Measurements from ENCODE around the gene PANK4.

PANK4 gene

DNA sequence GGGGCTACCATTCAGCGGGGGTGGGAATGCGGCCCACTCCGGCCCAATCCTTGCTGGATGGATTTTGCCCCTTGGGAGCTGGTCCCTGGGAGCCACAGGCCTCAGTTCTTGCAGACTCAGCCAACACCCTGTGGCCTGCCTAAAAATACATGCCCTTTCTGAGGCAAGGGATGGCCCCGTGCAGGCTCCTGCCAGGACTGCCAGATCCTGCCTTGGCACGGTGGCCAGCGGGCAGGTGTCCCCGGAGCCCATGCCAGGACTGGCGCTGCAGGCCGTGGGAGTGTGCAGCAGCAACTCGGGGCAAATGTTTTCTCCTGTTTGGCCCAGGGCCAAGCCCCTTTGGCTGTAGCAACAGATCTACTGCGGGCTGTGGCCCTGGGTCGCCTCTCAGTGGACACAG is 1.6 kb upstream of the PANK4 start:
- DNase-seq = no peak

DNA sequence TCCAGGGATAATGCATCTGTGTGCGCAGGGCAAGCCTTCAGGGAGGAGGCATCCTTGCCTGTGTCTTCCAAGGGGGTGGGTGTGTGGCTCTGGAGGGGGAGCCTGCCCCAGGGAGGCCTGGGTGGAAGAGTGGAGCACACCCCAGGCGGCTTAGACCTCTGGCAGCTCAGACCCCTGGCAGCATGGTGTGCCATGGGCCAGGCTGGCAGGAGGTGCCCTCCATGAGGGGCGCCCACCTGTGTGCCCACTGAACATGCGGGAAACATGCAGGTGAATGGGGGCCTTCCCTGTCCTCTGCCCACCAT is 1.1 kb upstream of the PANK4 start:
- DNase-seq = no peak

DNA sequence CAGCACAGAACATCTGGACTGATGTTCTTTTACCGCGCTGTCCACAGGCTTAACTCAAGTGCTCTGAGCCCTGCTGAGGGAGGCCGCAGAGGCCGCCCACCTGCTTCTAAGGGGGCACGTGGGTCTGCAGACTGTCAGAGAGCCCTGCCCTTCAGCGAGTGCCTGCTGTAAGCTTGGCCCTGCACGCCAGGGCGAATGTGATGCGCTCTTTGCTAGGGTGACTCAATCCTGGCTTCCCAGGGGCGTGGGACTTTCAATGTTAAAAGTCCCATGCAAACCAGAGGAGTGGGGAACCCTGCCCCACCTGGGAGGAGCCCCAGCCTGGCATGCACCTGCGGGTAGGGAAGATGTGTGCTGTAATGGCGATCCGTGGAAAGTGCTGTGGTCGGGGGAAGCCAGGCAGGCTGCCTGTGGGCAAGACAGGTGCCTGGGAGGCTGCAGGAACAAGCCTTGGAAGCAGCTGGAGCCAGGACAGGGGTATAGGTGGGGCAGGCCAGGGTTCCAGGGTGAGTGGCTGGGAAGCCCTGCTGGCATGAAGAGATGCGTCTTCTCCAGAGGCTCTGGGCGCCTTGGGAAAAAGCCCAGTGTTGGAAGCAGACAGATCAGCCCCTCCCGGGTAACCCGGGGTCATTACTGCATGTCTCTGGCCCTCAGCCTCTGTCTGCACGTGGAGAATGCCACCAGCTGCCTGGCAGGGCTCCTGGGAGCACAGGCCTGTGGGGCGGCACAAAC is 594 bp upstream of the PANK4 start:
- peak; percentile 49 for DNase-seq

DNA sequence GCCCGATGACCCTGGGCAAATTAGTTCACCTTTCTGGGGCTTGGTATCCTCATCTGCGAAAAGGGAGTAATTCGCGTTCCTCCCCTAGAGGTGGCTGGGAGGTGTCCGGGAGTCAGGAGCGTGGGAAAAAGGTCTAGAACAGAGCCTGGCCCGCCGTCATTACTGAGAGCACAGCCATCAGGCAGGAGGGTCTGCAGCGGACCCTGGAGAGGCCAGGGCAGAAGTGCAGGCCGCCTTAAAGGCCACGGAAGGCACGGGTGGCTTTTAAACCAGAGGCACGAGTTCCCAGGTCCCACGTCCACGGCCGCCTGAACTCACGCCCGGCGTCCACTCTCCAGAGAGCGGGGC is 850 bp downstream of the PANK4 start:
- no peak for DNase-seq

DNA sequence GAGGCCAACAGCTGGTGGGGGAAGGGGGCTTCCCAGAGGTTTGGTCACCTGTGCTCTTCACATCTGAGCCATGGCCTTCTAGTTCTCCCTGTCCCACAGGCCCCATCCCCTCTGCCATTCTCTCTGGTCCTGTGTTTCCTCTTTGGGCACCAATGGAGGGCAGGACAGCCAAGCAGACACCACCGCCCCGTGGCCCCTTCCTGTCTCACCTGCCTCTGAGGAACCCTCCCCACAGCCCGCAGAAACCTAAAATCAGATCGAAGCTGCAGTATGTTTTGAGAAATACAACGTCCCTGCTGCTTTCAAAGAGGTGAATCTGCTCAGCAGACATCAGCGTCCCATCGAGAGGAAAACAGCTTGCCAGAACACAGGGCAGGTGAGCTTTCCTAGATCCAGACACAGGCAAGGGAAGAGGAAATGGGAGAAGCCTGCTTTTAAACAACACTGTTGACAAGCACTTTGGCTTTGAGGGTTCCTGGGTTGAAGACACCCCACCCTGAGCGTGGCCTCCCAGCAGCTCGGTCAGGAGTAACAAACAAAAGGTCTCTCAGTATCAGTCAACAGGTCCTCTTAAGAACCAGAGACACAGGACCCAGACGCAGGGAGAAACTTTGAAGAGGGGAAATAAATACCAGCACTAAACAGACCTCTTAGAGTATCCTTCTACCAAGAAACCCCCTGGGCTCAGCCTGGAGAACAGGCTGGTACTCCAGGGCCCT is 2.3 kb downstream of the PANK4 start:
- no peak for DNase-seq

DNA sequence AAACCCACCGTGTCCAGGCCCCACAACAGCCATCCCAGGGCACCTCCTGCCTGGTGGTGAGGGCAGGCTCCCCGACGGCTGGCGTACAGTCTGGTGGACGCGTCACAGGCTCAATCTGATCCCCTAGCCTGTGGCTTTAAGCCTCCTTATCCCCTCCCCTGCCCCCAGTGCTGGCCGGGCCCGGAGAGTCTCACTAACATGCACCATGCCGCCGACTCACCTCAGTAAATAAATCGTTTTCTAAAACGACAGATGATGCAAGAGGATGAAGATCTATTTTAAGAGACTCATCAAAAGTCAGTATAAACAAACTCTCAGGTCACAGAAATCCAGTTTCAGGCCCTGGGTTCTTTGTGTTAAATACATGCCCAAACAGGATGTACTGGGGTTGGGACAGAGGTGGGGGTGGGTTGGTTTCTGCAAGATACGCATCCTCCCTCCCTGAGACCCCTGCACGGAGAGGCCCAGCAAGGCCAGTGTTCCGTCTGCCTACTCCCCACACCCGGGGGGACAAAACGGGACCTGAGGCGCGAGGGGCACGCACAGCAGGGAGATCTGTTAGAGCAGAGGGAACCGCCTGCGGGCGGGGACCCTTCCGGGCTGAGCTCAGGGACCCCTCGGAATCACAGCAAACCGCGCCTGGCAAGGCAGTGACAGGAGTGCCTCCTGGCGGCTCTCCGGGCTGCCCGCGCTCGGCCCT is 3.1 kb downstream of the PANK4 start:
- no peak for DNase-seq

DNA sequence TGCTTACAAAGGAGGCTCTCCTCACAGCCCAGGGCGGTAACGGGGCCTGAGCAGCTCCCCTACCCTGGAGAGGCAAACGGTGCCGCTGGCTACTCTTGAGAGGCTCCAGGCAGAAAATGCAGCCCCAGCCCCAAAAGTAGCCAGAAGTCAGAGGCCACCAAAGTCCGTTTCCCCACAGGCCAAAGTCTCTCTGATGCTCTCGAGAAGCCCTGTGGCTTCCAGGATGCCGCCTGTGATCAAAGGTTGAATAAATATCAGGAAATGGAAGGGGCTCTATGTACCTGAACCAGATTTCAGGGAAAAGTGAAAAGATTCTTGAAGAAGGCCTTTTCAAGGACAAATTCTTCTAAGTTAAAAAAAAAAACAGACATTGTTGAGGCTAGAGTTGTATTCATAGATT is 4.2 kb downstream of the PANK4 start:
- DNase-seq = no peak

DNA sequence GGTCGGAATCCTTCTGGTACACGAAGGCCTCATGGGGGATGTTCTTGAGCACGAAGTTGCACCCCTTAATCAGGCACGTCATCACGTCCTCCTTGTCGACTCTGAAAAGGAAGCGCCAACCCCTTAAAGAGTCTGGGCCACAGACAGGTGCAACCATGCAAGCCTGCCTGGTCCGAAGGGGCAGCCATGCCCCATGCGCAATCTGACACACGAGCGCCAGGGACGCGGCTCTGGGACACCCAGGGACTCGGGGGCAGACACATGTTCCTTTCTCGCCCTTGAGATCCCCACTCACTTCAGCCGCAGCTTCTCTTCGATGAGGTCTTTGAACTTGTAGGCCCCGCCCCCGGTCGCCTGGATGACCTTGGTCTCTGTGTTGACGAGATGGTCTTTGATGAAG is 5.6 kb downstream of the PANK4 start:
- DNase-seq = no peak

DNA sequence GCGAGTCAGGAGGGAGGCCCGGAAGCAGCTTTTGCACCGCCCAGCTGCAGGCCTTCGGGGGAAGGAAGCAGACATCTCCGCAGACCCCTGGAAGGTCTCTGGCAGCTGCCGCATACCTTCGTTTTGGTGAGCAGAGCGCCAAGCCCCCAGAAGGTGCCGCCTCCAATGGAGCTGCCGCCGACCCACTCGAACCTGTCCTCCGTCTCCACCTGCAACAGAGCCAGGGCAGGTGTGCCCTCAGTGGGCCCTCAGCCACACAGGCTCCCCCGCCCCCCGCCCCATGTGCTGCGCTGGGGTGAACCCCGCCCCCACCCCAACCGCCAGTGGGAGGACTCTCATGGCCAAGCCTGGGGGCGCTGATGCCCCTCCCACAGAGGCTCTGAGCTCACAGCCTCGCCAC is 6.2 kb downstream of the PANK4 start:
- no peak for DNase-seq

DNA sequence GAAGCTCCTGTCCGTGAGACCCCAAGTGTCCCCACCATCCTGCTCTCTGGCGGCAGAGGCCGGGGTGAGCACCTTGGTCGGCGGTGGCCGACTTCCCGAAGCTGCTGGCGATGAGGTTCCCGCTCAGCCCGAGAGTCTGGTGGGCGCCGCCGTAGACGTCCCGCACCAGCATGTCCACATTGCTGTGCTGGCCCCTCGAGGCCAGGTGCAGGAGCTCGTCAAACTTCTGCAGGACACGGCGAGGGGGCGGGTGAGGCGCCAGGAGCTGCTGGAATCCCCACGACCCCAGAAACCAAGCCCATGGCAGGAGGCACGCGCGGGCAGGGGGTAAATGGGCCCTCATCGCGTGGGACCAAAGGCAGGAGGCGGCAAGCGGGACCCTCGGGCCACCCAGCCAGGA is 6.7 kb downstream of the PANK4 start:
- no peak for DNase-seq

DNA sequence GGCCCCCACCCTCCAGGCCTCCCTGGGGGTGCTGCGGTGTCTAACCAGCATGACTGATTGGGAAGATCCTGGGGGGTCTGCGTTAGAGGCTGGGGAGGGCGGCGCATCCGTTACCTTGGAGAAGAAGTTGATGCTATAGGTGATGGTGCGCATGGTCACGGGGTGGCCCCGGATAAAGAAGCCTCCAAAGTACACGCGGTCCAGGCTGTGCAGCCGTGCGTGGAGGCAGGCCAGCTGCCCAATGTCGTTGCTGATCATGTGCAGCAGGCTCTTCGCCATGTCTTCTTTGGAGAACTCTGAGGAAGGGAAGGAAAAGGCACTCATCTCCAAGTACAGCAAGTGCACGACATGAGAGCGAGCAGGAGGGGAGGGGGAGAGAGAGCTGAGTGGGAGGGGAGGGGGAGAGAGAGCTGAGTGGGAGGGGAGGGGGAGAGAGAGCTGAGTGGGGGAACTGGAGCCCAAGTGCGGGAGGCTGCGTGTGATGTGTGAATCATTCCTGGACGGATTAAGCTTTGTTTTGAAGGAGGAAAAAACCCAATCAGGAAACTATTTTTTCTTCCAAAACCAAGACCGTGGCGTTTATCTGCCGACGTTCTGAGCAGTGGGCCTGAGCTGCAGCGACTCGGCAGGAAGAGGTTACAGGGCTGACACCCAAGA is 7.2 kb downstream of the PANK4 start:
- DNase-seq = no peak

DNA sequence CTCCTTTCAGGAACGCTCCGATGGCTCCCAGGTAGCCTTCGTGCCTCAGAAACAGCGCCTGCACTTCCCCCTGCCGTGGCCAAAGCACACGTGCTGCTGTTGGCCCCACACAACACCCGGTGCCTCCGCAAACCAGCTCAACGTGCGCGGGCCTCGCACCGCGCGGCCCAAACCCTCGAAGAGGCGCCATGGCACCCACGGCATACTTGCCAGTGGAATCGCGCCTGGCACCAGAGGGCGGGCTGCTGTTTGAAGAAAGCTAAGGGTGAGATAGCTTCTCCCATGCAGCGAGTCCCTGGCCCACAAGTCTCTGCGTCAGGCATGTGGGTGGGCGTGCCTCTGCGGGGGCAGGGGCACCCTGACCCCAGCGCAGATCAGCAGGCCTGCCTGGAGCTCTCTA is 7.9 kb downstream of the PANK4 start:
- DNase-seq = no peak

DNA sequence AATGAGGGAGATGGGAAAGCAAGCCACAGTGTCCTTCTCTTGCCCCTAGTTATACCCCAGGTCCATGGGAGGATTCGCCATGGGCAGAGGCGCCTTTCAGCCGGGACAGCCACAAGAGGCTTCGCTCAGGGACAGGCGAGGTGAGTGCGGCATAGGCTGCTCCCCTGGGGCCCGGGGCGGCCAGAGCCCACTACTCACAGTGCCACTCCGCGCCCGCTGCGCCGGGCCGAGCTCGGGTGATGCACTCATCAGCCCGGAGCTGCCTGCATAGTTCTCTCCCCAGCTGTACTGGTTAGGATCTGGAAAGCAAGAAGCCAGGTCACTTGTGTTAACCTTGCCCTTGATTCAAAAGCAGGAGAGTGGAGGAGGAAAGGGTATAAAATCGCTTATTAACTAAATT is 8.4 kb downstream of the PANK4 start:
- DNase-seq = no peak

DNA sequence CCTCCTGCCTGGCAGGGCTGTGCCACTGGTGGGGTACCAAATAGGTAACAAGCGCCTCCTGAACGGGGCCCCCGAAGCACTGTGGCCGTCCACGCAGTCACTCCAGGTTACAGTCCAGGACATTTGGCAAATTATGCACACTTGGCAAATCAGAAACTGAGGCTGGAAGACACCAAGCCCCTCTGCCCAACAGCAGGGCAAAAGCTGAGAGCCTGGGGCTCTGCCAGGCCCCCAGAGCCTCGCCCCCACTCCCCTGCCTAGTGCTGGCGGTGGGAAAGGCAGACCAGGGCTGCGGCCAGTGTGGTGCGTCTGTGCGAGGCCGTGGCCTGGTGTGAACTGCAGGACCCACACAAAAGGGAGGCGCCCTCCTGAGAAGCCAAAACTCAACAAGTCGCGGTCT is 9.4 kb downstream of the PANK4 start:
- no peak for DNase-seq

DNA sequence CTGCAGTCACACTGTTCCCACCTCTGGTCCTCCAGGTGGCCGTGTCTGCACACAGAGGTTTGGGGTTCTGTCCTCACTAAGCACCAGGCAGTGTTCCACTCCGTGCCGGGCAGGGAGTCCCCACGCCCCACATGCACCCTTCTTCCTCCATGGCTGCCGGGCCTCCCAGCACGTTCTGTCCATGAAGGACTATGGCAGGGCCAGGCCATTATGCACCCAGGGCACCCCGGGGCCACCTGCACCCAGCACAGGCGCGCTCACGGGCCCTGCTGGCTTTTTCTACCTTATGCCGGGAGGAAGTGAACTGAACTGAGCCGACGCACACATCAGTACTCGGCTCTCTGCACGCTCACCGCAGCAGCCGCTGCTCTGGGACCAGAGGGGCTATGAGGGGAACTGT is 10.3 kb downstream of the PANK4 start:
- DNase-seq = no peak

DNA sequence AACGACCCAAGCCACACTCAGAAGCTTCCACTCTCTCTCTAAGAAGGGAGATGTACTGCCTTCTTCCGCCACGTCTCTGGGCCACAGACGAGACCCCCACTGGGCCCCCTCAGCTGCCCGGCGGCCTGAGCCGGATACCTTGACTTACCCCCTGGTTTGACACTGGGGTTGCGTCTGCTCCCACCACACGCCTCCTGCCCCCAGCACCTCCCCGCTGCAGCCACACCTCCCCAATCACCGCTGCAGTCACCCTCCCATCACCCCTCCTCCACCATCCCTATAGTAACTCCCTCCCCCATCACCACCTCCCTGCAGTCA is 10.7 kb downstream of the PANK4 start:
- no peak for DNase-seq

DNA sequence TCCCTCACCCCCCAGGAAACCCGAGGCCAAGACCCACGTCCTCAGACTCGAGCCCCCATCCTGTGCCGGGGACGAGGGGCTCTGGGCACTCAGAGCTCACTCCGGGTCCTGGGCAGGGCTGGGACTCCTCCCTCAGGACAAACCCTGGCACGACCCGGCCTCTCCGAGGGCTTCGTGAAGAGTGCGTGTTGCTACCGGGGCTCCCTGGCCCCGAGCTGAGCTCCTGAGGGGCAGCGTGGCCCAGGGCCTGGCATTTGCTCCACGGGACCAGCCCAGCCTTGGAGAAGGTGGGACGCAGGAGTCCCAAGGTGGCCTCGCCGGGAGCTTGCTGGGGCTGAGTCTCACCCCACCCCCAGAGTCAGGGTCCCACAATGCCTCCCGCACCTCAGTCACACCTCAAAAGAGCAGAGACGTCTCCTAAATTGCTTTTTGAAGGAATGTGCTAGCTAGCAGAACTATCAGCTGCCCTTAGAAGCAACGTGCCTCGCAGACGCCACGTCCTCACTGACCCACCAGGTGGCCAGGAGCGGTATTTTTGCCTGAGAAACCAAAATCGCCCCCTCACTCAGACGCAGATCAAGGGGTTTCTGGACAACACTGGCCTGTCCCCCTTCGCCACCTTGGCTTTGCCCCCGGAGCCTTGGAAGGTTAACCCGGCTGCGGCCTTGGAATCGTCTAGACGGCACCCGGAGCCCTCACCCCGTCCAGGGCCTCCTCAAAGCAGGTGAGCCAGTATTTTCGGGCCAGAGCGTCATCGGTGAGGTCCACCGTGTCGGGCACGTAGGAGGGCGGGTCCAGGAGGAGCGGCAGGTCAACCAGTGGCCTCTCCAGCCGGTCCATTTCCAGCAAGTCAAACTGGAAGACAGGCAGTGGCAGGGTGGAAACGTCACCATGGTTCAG is 11.3 kb downstream of the PANK4 start:
- no peak for DNase-seq

DNA sequence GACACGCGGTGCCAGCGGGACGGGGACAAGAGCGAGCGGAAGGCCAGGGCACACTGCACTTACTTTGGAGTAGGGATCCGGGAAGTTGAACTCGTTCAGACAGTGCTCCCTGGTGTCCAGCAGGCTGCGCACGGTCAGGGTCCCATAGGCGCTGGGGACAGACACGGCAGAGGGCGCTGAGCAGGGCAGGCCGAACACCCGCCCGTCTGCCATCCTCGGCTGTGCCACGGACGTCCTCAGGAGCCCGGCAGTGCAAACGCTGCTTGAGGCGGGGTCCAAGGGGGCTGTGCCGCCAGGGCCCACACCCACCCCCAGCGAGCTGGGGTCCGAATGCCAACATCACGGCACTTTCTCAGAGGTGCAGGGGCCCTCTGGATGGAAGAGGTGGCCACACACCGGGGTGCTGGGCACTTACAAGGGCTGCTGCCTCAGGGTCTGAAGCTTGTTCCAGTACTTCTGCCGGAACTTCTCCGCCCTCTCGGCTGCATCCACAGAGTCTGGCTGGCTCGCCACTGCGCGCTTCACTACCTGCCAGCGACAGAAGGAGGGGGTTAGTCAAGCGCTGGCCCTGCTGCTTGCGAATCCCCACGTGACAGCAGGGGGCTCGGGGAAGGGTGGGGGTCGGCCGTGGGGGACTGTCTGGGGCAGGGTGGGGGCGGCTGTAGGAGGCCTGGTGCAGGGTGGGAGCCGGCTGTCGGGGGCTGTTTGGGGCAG is 12.3 kb downstream of the PANK4 start:
- DNase-seq = no peak

DNA sequence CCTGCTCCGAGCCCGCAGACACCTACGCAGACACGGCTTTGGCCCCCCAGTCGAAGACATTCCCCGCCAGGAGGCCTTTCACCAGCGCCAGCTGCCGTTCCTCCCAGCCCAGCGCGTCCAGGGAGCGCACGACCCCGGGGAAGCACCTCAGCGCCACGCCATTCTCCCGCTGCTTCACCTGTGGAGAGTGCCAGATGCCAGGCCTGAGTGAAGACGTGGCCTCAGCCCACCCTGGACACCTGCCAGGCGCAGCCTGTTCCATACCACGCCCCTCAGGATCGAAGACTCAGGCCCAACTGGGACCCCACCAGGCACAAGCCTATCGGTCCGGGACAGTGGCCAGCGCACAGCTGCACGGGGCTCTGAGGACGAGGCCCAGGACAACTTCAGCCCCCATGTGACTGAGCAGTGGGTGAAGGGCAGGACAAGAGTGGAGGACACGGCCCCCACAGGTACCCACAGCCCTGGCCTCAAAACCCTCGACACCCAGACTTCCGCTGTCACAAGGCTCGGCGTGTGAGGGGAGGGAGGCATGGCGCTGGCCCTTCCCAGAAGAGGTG is 13.5 kb downstream of the PANK4 start:
- DNase-seq = no peak

DNA sequence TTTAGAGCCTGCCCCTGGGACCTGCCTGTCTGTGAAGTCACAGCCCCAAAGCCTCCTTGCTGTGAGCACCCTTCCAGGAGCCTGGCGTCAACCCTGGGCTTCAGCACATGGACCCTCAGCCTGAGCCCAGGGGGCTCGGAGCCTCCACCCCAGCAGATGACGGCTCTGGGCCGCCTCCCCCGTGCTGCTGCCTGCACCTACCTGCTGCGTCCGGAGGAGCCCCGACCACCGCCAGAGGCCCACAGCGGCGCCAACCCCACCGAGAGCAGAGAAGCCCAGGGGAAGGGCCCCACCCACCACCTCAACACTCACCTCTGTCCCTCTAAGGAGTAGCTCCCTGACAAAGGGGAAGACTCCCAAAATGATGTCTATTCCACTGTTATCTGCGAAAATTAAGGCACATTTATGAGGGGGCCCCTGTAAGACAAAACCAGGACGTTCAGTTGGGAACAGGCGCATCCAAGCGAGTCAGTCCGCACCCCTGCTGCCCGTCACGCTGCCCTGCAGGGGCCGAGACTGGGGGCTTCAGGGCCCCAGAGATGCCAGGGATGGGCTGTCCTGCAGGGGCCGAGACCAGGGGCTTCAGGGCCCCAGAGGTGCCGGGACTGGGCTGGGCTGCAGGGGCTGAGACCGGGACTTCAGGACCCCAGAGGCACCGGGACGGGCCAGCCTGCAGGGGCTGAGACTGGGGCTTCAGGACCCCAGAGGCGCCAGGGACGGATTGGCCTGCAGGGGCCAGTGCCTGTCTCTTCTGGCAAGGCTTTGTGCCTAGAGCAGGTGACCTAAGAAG is 15.8 kb downstream of the PANK4 start:
- no peak for DNase-seq

DNA sequence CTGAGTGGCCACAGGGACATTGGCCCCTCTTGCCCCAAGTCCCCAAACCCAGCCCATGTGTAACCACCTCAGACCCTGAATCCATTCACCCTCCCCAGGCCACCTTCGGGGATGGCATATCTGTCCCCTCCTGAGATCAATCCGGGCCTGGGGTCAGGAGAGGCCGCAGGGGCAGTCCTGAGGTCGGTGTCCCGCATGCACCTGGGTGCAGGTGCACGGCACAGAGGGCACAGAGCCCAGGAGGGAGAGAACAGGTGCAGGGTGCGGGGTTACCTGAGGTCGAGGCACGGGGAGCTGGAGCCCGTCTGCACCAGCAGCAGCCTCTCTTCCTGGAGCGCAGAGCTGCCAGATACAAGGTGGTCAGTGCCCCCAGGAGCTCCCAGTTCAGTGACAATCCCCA is 16.8 kb downstream of the PANK4 start:
- no peak for DNase-seq

Data from stimulated activated CD4-positive, alpha-beta T cell treated with anti-CD3 and anti-CD28 coated beads, Interleukin-12 subunit alpha, Interleukin-12 subunit beta, amount 100 ng/mL, for 4 hours (primary cell).